ENCODE data around the gene CAMTA1. TPM values are rescaled to one million over a fixed set of nuclear protein-coding genes. Genes with fewer than 3 reads are reported as not detected.

Gene CAMTA1
- total and polyA plus RNA-seq, 9 of the 15 experiments (the other 6 are each of a cell fraction or from before 2014, with no cell fraction given): 43.9 to 161 (median 65.9) TPM

DNA sequence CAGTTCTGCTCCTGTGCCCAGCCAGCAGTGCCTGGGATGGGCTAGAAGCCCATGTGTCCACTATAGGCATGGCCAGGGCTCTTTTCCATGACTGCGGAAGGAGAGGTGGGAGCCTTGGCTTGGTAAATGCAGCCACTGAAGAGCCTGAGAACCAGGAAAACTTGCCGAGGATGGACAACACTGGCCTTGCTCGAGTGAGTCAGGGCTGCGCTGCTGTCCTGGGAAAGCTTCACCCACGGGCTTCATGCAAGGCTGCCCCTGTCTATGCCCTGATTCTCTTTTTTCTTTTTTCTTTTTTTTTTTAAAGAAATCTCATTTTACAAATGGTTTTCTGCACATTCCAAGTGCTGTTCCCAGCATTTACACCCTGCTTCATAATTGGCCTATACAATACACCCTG is 156.5 kb downstream of the CAMTA1 start (continued):
- TF ChIP-seq, protein P1, sequence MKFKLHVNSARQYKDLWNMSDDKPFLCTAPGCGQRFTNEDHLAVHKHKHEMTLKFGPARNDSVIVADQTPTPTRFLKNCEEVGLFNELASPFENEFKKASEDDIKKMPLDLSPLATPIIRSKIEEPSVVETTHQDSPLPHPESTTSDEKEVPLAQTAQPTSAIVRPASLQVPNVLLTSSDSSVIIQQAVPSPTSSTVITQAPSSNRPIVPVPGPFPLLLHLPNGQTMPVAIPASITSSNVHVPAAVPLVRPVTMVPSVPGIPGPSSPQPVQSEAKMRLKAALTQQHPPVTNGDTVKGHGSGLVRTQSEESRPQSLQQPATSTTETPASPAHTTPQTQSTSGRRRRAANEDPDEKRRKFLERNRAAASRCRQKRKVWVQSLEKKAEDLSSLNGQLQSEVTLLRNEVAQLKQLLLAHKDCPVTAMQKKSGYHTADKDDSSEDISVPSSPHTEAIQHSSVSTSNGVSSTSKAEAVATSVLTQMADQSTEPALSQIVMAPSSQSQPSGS (CRISPR knock-in tag; IDR thresholded peaks at IDR 0.05): no peak
- TF ChIP-seq TAF7 (tag; IDR thresholded peaks at IDR 0.05): no peak
- TF ChIP-seq ZBTB17 (CRISPR knock-in tag; IDR thresholded peaks at IDR 0.05): no peak
- TF ChIP-seq TCFL5 (CRISPR knock-in tag; conservative IDR thresholded peaks at IDR 0.05): no peak
- no peak for TF ChIP-seq PURB (CRISPR knock-in tag; IDR thresholded peaks at IDR 0.05; ENCODE audit: low read depth)
- no peak for TF ChIP-seq SNIP1 (IDR thresholded peaks at IDR 0.05; ENCODE audit: low read depth)
- TF ChIP-seq ELF1 (tag; IDR thresholded peaks at IDR 0.05): no peak
- TF ChIP-seq NFE2L1 (tag; IDR thresholded peaks at IDR 0.05; ENCODE audit: borderline replicate concordance, low read depth): no peak
- TF ChIP-seq, protein P2, sequence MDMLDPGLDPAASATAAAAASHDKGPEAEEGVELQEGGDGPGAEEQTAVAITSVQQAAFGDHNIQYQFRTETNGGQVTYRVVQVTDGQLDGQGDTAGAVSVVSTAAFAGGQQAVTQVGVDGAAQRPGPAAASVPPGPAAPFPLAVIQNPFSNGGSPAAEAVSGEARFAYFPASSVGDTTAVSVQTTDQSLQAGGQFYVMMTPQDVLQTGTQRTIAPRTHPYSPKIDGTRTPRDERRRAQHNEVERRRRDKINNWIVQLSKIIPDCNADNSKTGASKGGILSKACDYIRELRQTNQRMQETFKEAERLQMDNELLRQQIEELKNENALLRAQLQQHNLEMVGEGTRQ (CRISPR knock-in tag; IDR thresholded peaks at IDR 0.05): no peak
- TF ChIP-seq ZFP36 (IDR thresholded peaks at IDR 0.05; ENCODE audit: low read depth, low read length, partially characterized antibody): no peak
- TF ChIP-seq CEBPB (tag; IDR thresholded peaks at IDR 0.05): no peak
- no peak for TF ChIP-seq EP300 (IDR thresholded peaks at IDR 0.05; ENCODE audit: low read length)
